Hematopoietic multipotent progenitor cell treated with erythropoietin and hydrocortisone succinate and interleukin-3 and kit ligand, for 17 days (in vitro differentiated cells): ENCODE measurements around the gene PRR23E.

Experiments used
- DNase-seq: peaks from one replicate; pipeline ENCODE4 v3.0.0-alpha.2; 2015; ENCODE audit warnings: low spot score

PRR23E gene

DNA sequence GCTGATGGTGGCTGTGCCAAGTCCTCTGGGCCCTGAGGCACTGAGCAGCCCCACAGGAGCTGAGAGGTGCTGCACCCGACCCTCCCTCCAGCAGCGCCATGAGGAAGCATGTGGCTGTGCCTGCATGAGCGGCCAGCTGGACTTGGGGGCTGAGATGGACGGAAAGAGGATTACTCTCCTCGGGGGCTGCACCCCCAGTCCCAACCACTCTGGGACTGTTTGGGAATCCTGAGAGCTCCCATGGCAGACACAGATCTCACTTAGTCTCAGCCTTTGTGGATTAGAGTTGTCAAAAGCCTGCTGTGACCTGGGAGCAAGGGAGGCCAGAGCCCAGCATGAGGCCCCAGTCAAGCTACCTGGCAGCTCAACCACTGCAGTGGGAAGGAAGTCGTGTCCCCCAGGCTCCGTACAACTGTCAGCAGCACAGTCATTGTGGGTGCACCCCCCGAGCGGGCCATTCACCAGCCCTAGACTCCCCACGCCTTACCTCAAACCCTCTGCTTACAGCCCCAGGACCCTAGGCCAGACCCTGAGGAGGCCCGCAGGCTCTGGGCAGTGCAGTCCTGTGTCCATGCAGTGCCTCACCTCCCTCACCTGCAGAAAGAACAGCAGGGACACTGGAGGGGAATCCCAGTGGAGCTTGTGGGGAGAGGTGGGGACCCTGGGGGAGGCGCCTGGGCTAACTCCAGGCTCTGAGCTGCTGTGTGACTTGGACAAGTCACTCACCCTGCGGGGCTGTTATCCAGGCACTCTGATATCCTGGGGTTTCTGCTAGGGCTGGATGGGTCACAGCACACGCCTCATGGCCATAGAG is 17.1 kb downstream of the PRR23E start:
- no peak for DNase-seq

GRCh38 chr3:127210654-127210943 is 17.7 kb downstream of the PRR23E start:
- no peak for DNase-seq

DNA sequence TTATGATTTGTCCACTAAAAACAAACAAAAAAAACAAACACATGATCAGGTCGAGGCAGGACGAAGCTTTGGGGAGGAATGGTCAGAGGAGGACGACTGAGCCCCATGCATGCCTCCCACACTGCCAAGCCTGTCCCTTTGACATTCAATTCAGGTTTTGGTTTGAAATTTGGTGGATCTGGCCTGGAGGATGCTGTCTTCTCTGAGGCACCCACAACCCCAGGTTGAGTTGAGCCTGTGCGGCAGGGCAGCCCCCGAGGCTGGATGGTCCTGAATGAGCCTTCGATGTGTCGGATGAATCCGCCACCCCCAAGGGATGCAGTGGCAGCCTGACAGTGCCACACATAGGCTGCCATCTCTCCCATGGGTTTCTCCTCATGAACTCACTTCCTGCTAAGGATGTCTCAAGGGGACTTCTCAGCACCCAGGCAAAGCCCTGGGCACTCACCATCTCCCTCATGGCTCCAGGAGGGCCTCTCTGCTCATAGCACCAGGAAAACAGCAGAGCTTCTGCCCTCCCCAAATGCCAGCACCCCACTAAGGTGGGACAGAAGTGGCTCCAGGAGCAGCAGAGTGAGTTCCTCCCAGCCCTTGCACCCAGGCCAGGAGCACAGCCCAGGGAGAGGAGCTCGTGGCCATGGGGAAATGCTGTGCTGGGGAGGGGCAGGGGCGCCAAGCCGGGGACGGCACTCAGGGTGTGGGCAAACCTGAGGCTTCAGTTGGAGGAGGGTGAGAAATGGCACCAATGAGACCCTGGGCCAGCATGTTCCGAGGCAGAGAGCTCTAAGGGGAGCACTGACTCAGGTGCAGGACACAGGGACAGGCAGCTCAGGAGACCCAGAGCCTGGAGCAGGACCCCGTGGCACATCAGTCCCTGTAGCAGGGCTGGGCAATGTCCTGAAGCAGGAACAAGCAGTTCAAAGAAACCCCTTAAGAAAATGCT is 18.5 kb downstream of the PRR23E start:
- DNase-seq = no peak

DNA sequence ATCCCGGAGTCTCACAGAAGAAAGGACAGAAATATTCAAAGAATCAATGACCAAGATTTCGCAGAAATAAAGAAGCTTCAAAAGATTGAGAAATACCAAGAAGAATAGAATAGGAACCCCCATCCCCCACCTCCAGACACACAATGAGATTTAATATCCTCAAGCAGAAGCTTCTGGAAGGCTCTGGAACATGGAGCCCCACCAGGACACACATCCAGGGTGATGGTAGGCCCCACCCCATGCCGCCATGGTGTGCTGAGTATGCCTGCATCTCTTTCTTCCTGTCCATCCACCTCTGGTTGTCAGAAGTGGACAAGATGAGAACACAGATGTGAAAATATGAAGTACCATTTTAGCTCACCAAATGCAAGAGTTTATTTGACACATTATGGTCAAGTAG is 19.3 kb downstream of the PRR23E start:
- no peak for DNase-seq

DNA sequence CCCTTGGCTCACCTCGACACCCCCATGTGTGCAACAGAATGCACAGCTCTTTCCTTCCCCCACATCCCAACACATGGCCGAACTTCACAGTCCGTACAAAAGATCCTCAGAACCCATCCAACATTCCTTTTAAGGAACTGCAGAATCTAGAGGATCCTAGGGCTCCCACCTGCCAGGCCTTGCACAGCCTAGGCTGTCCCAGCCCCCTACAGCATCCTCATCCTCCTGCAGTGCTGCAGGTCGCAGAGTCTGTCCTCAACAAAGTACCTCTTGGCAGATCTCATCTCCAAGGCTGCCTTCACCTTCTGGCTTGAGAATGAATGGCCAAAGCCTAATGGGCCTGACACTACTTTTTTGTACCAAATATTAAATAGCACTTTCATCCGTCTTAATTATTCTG is 19.8 kb downstream of the PRR23E start:
- no peak for DNase-seq

- no peak for DNase-seq
These were observed 20.5 kb downstream of the PRR23E start for GRCh38 chr3:127213381-127213918.

GRCh38 chr3:127214975-127215374 is 22.0 kb downstream of the PRR23E start:
- DNase-seq = no peak

GRCh38 chr3:127215714-127216414 is 22.9 kb downstream of the PRR23E start:
- no peak for DNase-seq

DNA sequence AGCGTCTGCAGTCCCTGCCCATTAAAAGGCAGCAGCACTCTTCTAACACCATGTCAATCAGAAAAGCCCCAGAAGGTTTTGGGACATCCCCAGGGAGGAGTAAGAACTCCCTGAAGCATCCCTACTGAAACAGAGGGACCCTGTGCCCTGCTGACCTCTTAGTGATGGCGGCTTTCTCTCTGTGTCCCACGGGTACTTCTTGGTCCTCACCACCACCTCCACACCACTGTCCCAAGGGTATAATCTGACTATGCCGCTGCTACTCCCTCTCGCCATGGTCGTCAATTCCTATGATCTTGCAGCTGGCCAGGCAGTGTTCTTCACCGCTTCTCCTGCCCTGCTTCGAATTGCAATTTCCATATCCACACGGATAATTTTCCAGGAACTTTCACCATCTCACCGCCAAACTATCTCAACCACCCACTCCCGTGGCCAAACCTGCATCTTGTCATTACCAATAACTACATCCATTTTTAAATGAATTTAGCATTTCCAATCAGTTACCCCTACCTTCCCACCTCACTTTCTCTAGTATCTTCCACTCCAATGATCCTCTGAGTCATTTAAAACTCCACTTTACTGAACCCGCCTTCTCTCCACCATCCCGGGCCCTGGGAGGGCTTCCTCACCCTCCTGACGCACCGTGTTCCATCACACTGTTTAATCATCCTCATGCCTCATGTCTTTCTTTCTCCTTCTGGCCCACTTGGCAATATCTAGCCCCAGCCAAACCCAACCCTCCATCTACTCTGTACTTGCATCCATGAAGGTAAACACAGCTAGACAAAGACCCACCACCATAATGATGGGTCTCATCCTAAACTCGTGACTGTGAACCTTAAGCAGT is 23.7 kb downstream of the PRR23E start:
- no peak for DNase-seq

- DNase-seq = no peak
These were observed 24.9 kb downstream of the PRR23E start for GRCh38 chr3:127217596-127218453.

DNA sequence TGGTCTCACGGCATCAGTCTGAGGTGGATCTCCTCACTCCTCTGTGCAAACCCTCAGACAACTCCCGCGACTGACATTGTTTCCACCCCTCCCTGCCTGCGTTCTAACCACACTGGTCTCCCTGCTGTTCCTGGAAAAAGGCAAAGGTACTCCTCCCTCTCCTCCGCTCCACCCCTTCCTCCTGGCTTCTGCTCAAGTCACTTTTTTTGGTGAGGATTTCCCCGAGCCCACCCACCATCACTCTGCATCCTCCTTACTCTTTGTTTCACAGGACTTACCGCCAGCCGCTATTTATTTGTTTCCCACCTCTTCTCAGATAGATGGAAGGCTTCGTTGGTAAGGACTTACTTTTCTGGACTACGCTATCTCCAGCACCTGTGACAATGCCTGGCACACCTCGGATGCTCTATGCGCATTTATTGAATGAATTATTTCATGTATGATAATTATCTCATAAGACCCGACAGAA is 25.6 kb downstream of the PRR23E start:
- no peak for DNase-seq

DNA sequence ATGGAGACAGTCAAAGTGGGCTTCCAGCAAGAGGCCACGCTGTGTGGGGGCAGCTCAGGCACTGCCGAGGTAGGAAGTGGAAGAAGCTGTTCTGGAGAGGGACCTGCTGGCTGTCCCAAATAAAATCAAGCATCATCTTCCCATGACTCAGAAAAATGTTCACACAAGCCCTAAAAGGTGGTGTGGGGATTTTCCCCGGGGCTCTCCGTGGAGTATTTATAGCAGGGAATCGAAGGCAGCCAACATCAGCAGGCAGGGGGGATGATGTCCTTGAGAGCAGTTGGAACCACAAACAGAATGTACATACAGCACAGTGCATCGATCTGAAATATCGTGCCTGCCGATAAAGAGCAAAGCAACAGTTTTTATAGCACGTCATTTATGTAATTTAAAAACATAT is 27.6 kb downstream of the PRR23E start:
- DNase-seq = no peak

DNA sequence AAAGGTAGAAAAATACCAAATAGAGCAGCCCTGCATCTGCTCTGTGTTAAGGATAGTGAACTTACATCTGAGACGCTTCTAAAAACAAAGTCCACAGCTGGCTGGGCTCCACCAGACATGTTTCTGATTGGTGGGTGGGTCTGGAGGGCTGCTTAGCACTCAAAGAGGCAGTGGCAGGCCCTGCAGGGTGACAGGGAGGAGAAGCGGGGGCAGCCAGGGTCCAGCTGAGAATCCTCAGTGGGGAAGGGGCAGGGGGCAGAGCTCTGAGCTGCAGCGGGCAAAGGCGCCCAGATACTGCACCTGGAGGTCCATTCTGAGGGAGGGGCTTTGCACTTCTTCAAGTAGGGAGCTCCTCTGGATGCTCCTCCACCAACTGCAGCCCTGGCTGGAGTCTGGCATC is 28.1 kb downstream of the PRR23E start:
- DNase-seq = no peak

DNA sequence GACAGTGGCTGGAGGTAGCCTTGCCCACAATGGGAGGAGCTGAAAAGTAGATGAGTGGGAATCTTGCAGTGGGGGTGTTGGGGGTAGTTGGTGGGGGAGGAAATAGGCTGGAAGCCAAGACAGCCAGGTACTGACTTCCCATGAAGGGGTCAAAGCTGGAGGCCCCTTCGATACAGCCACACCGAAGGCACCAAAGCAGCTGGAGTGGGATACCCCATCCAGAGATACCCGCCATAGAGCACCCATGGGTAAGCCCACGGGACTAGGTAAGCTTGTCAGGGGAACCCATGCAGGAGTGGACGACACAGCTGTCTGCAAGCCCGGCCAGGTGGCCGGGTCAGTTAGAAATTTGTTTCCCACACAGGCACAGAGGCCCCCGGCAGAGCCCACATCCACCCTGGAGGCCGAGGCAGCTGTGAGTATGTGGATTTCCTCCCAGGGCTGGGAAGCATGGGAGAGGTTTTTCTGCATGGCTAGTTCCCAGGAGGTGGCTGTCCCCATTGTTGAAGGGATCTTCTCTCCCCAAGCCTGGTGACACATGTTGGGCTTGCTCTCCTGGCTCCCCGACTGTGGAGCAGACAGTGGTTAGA is 28.6 kb downstream of the PRR23E start:
- no peak for DNase-seq

GRCh38 chr3:127222163-127222562 is 29.2 kb downstream of the PRR23E start:
- no peak for DNase-seq

GRCh38 chr3:127222664-127223063 is 29.7 kb downstream of the PRR23E start:
- no peak for DNase-seq

- DNase-seq = no peak
These were observed 31.2 kb downstream of the PRR23E start for GRCh38 chr3:127224118-127224517.

- DNase-seq = no peak
These were observed 33.5 kb downstream of the PRR23E start for GRCh38 chr3:127226457-127226856.

DNA sequence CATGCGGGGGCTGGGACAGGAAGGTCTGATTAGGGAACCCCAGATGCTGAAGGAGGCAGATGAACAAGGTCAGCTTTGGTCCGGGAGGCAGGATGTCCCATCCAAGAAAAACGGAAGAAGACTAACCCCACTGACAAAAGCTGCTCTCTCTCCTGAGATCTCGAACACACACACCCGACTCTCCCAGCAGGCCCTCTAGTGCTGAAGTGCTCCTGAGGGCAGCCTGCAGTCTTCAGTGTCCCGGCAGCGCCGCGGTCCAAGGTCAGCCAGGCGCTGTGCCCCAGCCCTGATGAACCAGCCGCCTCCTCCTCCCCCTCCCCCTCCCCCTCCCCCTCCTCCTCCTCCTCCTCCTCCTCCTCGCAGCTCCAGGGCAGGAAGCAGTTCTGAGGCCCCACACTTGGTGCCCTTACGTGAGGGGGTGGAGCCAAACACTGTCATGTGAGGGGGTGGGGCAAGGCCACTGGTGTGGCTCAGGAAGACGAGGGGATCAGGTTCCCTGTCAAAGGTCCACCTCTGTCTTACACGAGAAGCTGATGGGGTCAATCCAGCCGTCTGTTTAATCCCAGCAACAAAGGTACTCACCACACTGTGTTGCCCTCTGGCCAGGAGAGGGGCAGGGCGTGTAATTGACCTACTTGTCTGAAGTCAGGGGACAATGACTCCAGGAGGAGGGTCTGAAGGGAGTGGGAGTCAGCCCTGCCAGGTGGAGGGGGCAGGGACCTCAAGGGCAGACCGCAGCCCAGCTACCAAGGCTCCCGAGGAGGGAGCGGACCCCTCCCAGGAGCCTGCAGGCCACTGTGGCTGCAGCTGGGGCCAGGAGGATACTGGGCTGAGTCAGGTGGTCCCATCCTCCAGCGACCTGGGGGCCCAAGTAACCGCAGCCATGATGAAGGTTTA is 34.3 kb downstream of the PRR23E start:
- no peak for DNase-seq
